Astrocyte (in vitro differentiated cells and primary cell): Measurements from ENCODE around the gene SLC17A1.

ENCODE experiments used
- CTCF ChIP-seq: IDR thresholded peaks from 2 replicates; pipeline ENCODE4 v1.5.1; 2011; ENCODE audit warnings: low read depth, mild to moderate bottlenecking, inconsistent platforms, low read length, moderate library complexity; ENCODE audit not compliant: insufficient read depth
- EZH2 ChIP-seq: IDR thresholded peaks from 2 replicates; pipeline ENCODE4 v1.6.1; 2012; ENCODE audit warnings: mild to moderate bottlenecking, low read length, inconsistent platforms; ENCODE audit not compliant: insufficient read depth

- TF ChIP-seq CTCF = no peak
- TF ChIP-seq EZH2 = no peak
Measured at GRCh38 chr6:25832307-25832662, 433 bp upstream of the SLC17A1 start.
